Panc1 (cell line): ENCODE results near the gene PRDM10.

ENCODE experiments used
- CTCF ChIP-seq: fragments of 450-650 bp; IDR thresholded peaks from 2 replicates; pipeline ENCODE4 v1.5.1; 2017; ENCODE audit warnings: mild to moderate bottlenecking
- POLR2AphosphoS5 ChIP-seq: IDR thresholded peaks from 2 replicates; pipeline ENCODE4 v1.6.1; 2012; ENCODE audit warnings: mild to moderate bottlenecking, low read depth, low read length, moderate library complexity

GRCh38 chr11:129995163-129995562 is 7.5 kb downstream of the PRDM10 start:
- no peak for TF ChIP-seq CTCF
- no peak for TF ChIP-seq POLR2AphosphoS5
